HUES64 (cell line): ENCODE measurements around the gene OR2T1.
"Not testable (repeated sequence)": the region's sequence is repeated elsewhere in the genome, so short reads cannot be mapped to it uniquely, and the experiment has no call there.

Experiments
- H3K27ac ChIP-seq: 2 replicates; pipeline ENCODE4 v1.7.0; 2013; ENCODE audit warnings: low read depth, low read length, inconsistent platforms
- H3K27me3 ChIP-seq: 2 replicates; pipeline ENCODE4 v1.6.1; 2013; ENCODE audit warnings: mild to moderate bottlenecking, low read length; ENCODE audit not compliant: insufficient read depth
- H3K36me3 ChIP-seq: 2 replicates; pipeline ENCODE4 v1.6.1; 2013; ENCODE audit warnings: mild to moderate bottlenecking, low read length; ENCODE audit not compliant: insufficient read depth
- H3K4me1 ChIP-seq: 2 replicates; pipeline ENCODE4 v1.6.1; 2013; ENCODE audit warnings: mild to moderate bottlenecking, low read length, moderate library complexity; ENCODE audit not compliant: insufficient read depth
- H3K4me3 ChIP-seq: 2 replicates; pipeline ENCODE4 v1.5.1; 2013; ENCODE audit warnings: mild to moderate bottlenecking, low read length, moderate library complexity
- H3K9ac ChIP-seq: 2 replicates; pipeline ENCODE4 v1.6.1; 2013; ENCODE audit warnings: mild to moderate bottlenecking, low read depth, low read length
- H3K9me3 ChIP-seq: 2 replicates; pipeline ENCODE4 v1.6.1; 2013; ENCODE audit warnings: low read depth, low read length; ENCODE audit not compliant: insufficient read depth
- WGBS: fragments of 150-250, 120-280 bp; methylation state at CpG from one replicate; pipeline ENCODE4 v1.1.7; 2013; ENCODE audit warnings: missing lambda C conversion rate; 5-methylcytosine and 5-hydroxymethylcytosine counted together

The OR2T1 gene

DNA sequence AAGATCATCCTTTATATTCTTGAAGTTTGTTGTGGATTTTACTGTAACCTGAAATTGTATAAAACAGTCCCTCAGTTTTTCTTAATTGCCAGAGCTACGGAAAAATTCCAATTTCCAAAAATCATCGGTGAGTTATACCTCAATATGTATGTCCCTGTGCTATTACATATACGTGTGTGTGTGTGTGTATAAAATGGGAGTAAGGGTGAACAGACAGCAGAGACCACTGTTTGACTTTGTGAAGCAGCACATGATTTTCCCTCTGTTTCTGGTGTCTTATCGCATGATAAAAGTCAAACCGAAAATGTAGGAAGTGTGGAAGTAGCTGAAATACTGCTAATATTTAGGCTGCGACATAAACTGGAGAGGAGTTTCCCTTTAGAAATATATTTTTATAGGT, 1.2 kb downstream of the OR2T1 start:
- Histone ChIP-seq H3K27me3 (no peaks in the 10 kb centered on the region), H3K4me1 (no peaks in the 10 kb centered on the region), H3K27ac (no peak overlapping the region), H3K9ac (no peak overlapping the region), H3K36me3 (no peaks in the 10 kb centered on the region), H3K9me3 (peaks cover 92% of the 10 kb centered on the region), H3K4me3 (no peak overlapping the region)
- WGBS: 80% methylated on average over 6 of the region's 6 CpGs

DNA sequence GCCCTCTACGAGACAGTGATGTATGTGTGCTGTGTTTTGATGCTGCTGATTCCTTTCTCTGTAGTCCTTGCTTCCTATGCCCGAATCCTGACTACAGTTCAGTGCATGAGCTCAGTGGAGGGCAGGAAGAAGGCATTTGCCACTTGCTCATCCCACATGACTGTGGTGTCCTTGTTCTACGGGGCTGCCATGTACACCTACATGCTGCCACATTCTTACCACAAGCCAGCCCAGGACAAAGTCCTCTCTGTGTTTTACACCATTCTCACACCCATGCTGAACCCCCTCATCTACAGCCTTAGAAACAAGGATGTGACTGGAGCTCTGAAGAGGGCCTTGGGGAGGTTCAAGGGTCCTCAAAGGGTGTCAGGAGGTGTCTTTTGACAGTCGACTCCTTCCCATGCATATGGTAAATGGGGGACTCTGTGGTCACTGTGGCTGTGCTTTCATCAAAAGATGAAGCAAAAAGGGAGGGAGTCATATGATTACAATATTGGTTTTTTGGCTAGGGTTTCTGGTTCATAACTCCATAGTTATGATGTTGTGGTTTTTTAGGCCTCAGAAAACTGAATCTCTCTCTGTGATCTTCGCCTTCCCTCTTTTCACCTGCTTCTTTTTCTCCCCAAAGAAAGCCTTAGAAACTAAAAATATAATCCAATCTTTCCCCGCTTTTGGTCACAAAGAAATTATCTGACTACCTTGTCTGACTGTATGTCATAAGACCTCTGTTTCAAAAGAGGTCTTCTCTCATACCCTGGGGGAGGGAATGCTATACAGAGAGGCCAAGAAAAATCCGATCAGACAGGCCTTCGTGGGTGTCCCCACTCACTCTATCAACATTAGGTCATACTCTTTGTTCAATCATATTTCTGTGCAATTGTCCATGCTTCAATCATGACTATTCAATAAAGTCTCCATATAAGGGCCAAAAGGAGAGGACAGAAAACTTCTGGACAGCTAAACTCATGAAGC, 4.2 kb downstream of the OR2T1 start:
- Histone ChIP-seq H3K27me3 (no peaks in the 10 kb centered on the region), H3K9me3 (peaks cover 91% of the 10 kb centered on the region), H3K36me3 (no peaks in the 10 kb centered on the region)

DNA sequence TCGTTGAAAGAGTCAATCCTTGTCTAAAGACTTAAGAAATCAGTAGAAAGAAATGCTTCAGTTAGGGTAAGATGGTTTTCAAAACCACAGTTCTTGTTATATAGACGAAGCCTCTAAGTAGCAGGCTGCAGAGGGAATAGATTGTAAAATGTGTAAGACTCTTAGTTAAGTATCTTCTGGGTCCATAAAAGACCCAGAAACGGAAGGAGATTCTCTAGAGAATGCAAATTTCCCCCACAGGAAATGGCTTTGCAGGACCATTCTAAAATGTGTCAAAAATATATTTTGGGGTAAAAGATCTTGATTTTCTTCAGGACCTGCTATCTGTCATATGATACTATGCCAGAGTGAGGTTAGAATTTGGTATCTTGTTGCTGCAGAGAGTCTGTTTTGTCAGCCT, 13.4 kb downstream of the OR2T1 start:
- no peaks in the 10 kb centered on the region for H3K36me3 ChIP-seq
- WGBS: 48% methylated on average over 3 of the region's 3 CpGs
- peaks cover 94% of the 10 kb centered on the region for H3K9me3 ChIP-seq
- H3K27me3 ChIP-seq: no peaks in the 10 kb centered on the region
- H3K4me3 ChIP-seq: no peak overlapping the region
- H3K27ac ChIP-seq: no peak overlapping the region
- H3K9ac ChIP-seq: no peak overlapping the region
- no peaks in the 10 kb centered on the region for H3K4me1 ChIP-seq

More for the DNA sequence above, 4.2 kb downstream of the OR2T1 start:
- no peaks in the 10 kb centered on the region for H3K4me1 ChIP-seq
- no peak overlapping the region for H3K4me3 ChIP-seq
- no peak overlapping the region for H3K9ac ChIP-seq
- WGBS: 72% methylated on average over 8 of the region's 8 CpGs
- H3K27ac ChIP-seq: no peak overlapping the region

DNA sequence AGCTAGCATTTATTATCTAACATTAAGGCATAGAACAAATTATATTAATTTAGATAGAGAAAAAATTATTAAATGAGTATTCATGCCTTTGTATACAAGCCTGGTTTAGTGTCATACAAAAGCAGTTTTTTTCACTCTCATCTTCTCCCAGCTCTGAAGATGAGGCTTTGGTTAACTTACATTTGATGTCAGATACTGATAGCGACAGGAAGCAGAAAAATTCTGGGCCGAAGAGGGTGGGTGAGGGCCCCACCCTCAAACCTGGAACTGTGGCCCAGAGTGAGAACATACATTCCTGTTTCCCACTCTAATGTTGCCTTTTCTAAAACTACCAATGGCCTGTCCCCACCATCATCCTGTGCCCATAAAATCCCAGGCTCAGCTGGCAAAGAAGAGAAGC, 15.0 kb downstream of the OR2T1 start:
- Histone ChIP-seq H3K27me3 (no peaks in the 10 kb centered on the region), H3K9me3 (peaks cover 91% of the 10 kb centered on the region), H3K4me1 (no peaks in the 10 kb centered on the region), H3K36me3 (no peaks in the 10 kb centered on the region), H3K27ac (no peak overlapping the region), H3K4me3 (no peak overlapping the region), H3K9ac (no peak overlapping the region)
- 69% methylated on average over 2 of the region's 2 CpGs for WGBS

DNA sequence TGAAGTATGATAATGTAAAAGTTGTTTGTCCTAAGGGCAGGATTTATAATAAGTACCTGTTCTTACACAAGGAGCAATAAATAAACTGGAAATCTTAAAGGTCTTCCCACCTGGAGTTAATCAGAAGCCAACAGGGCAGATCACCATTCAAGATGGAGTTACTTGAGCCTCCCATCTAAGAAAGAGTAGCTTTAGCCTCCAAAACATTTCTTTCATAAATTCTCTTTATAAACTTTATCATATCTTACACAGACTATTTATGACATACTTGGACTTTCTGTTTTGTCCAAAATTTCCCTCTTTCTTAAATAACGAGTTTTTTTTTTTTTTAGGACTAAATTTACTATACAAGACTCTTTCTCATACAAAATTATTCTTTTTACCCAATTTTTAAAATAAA, 18.5 kb downstream of the OR2T1 start:
- Histone ChIP-seq H3K9ac (no peak overlapping the region), H3K4me1 (no peaks in the 10 kb centered on the region), H3K9me3 (peaks cover 85% of the 10 kb centered on the region), H3K4me3 (no peak overlapping the region), H3K27me3 (no peaks in the 10 kb centered on the region), H3K36me3 (no peaks in the 10 kb centered on the region), H3K27ac (no peak overlapping the region)
- WGBS: 33% methylated on average over 1 of the region's 1 CpG

DNA sequence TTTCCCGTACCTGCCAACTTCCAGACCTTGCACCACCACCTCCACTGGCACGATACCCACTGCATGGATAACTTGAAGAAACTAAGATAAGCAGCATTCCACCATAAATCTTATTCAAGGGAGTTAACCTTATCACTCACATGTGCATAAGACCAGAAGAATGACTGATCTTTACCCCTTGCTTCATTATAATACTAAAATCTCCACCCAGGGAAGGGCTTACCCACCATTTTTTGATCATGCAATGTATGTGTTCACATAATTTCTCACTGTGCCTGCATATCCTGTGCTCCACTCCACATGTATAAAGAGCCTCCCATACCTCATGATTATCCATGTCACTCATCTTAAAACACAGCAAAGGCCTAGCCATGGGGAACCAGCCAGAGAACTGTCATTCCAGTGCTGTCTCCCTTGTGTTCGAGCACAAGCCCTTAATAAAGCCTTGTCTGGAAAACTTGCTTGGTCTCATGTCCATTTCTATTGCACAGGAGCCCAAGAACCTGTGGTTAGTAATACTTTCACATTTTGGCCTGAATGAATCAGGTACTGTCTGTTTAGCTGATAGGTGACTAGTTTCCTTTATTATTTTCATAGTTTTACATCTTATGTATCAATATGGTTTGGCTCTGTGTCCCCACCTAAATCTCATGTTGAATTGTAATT, 24.8 kb downstream of the OR2T1 start:
- not testable (repeated sequence) for H3K36me3 ChIP-seq, H3K9ac ChIP-seq, H3K4me3 ChIP-seq, H3K27ac ChIP-seq, H3K4me1 ChIP-seq, H3K27me3 ChIP-seq
- WGBS: 60% methylated on average over 3 of the region's 3 CpGs
- peaks cover 72% of the 10 kb centered on the region for H3K9me3 ChIP-seq

- not testable (repeated sequence) for H3K27ac ChIP-seq, H3K27me3 ChIP-seq, H3K4me1 ChIP-seq, H3K4me3 ChIP-seq, H3K36me3 ChIP-seq, H3K9ac ChIP-seq
- peaks cover 69% of the 10 kb centered on the region for H3K9me3 ChIP-seq
- 78% methylated on average over 3 of the region's 3 CpGs for WGBS
Measured at GRCh38 chr1:248428192-248428533, 25.3 kb downstream of the OR2T1 start.

DNA sequence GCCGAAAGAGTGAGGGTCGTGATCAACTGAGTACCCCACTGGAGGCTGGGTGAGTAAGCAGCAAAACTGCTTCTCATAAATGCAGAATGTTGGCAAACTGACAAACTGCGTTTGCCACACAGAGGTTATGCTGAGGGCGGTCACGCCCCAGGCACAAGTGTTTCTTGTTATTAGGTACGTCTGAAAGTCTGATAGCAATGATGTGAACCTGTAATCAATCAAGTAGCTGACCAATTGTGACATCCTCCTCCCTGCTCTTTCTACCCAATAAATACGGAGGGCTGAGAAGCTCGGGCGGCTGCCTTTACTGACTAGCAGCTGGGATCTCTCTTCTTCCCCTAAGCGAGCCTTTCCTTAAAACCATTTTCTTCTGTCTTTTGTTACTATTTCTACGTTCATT, 28.8 kb downstream of the OR2T1 start:
- 66% methylated on average over 7 of the region's 11 CpGs for WGBS
- not testable (repeated sequence) for H3K4me1 ChIP-seq

DNA sequence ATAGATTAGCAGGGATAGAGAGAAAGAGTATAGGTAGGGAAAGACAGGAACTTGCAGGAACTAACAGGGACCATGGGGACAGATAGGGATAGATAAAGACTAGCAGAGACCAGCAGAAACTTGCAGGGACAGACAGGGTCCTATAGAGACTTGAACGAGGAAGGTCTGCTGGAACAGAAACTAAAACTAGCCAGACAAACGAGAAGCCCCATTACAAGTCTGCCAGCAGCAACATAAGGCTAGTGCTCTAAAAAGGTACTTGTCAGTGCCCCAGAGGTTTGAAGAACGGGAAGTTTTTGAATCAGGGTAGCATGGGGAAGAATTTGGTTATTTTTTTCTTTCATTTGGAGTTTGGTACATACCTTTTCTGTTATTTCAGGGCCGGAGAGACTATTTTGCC, 29.4 kb downstream of the OR2T1 start:
- not testable (repeated sequence) for H3K27me3 ChIP-seq, H3K27ac ChIP-seq, H3K4me3 ChIP-seq, H3K9ac ChIP-seq, H3K4me1 ChIP-seq, H3K36me3 ChIP-seq
- 81% methylated on average over 3 of the region's 4 CpGs for WGBS
- peaks cover 51% of the 10 kb centered on the region for H3K9me3 ChIP-seq

More for the DNA sequence above, 28.8 kb downstream of the OR2T1 start:
- H3K27me3 ChIP-seq, H3K9ac ChIP-seq, H3K27ac ChIP-seq, H3K4me3 ChIP-seq, H3K36me3 ChIP-seq: not testable (repeated sequence)
- H3K9me3 ChIP-seq: peaks cover 54% of the 10 kb centered on the region

DNA sequence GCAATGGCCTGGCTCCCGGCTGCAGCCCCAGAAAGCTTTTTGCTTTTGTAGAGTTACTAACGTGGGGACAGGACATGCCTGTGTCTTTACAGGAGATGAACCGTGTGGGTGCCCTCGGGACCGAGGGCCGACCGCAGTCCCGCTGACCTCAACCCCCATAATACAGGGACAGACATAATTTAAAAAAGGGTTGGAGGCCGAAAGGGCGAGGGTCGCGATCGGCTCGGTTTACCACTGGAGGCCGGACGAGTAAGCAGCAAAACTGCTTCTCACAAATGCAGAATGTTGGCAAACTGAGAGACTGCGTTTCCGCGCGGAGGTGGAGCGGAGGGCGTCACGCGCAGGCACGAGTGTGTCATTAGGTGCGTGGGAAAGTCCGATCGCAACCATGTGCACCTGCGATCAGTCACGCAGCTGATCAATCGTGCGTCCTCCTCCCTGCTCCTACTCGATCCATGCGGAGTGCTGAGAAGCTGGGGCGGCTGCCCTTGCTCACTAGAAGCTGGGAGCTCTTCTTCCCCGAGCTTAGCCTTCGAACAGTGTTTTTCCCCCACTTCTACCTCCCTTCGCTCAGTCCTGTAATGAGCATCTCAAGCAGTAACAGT, 31.1 kb downstream of the OR2T1 start:
- H3K27ac ChIP-seq, H3K4me1 ChIP-seq, H3K4me3 ChIP-seq, H3K27me3 ChIP-seq, H3K9ac ChIP-seq, H3K36me3 ChIP-seq: not testable (repeated sequence)
- peaks cover 36% of the 10 kb centered on the region for H3K9me3 ChIP-seq
- 94% methylated on average over 30 of the region's 38 CpGs for WGBS

- H3K27ac ChIP-seq, H3K4me3 ChIP-seq, H3K27me3 ChIP-seq, H3K9ac ChIP-seq, H3K36me3 ChIP-seq, H3K4me1 ChIP-seq: not testable (repeated sequence)
- no CpG with 5 or more reads among the region's 6 CpGs for WGBS
- H3K9me3 ChIP-seq: peaks cover 40% of the 10 kb centered on the region
Measured at GRCh38 chr1:248434913-248435312, 32.1 kb downstream of the OR2T1 start.
